ENCODE data around the gene GRM5.

Gene GRM5

GRCh38 chr11:88515002-88515401, 550.8 kb downstream of the GRM5 start:
- no peaks in the 10 kb centered on the region for H3K27me3 ChIP-seq (ENCODE audit: insufficient read depth, low read length)
- no peaks in the 10 kb centered on the region for H3F3A ChIP-seq (ENCODE audit: insufficient read depth, low read length)
- no peaks in the 10 kb centered on the region for H3K9me3 ChIP-seq (ENCODE audit: low read length)
- TF ChIP-seq CTCF (IDR thresholded peaks at IDR 0.05; ENCODE audit: low read length): no peak
- TF ChIP-seq EZH2 (IDR thresholded peaks at IDR 0.05; ENCODE audit: borderline replicate concordance, low read length): no peak
- no peaks in the 10 kb centered on the region for H3K79me2 ChIP-seq (ENCODE audit: insufficient read depth, low read length)
- no peak overlapping the region for H3K4me2 ChIP-seq (ENCODE audit: low read length)
- no peak overlapping the region for H3K27ac ChIP-seq (ENCODE audit: low read depth, low read length, poor library complexity, severe bottlenecking)
- no peaks in the 10 kb centered on the region for H3K9me2 ChIP-seq (ENCODE audit: low read depth, low read length)
- no peaks in the 10 kb centered on the region for H3K4me1 ChIP-seq (ENCODE audit: insufficient read depth, low read length, severe bottlenecking)
- no peak overlapping the region for H3K9ac ChIP-seq (ENCODE audit: low read length)
- H4K20me1 ChIP-seq (ENCODE audit: insufficient read depth, low read length): no peaks in the 10 kb centered on the region
- H3K4me3 ChIP-seq (ENCODE audit: low read depth, low read length, poor library complexity, severe bottlenecking): no peak overlapping the region
- H3K36me3 ChIP-seq (ENCODE audit: insufficient read depth, low read length): no peaks in the 10 kb centered on the region
- H2AFZ ChIP-seq (ENCODE audit: low read length): no peak overlapping the region

DNA sequence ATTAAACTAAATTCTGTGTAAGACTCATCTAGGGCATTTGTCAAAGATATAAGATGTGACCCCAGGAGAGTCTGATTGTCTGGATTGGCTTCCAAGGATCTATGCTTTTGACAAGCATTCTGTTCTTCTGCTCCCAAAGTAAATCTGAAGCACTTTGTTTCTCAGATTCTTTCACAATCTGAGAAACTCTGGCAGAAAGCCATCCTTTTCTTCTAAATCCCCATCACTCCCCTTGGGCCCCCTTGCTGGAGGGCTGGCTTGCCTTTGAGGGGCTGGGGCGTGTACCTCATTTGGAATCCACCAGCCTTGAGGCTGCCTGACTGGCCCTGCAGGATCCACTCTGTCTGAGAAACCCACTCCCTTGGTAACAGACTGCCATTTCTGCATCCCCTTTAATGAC, 554.8 kb downstream of the GRM5 start:
- H3K27ac ChIP-seq (ENCODE audit: low read depth, low read length, poor library complexity, severe bottlenecking): no peak overlapping the region
- H3K9me2 ChIP-seq (ENCODE audit: low read depth, low read length): no peaks in the 10 kb centered on the region
- H3K27me3 ChIP-seq (ENCODE audit: insufficient read depth, low read length): no peaks in the 10 kb centered on the region
- H3K4me1 ChIP-seq (ENCODE audit: insufficient read depth, low read length, severe bottlenecking): no peaks in the 10 kb centered on the region
- no peak overlapping the region for H2AFZ ChIP-seq (ENCODE audit: low read length)
- H3K4me2 ChIP-seq (ENCODE audit: low read length): no peak overlapping the region
- H3K9ac ChIP-seq (ENCODE audit: low read length): no peak overlapping the region
- TF ChIP-seq EZH2 (IDR thresholded peaks at IDR 0.05; ENCODE audit: borderline replicate concordance, low read length): no peak
- no peak for TF ChIP-seq CTCF (IDR thresholded peaks at IDR 0.05; ENCODE audit: low read length)
- no peaks in the 10 kb centered on the region for H3K9me3 ChIP-seq (ENCODE audit: low read length)
- no peaks in the 10 kb centered on the region for H3K36me3 ChIP-seq (ENCODE audit: insufficient read depth, low read length)
- H3F3A ChIP-seq (ENCODE audit: insufficient read depth, low read length): no peaks in the 10 kb centered on the region
- H4K20me1 ChIP-seq (ENCODE audit: insufficient read depth, low read length): no peaks in the 10 kb centered on the region
- H3K79me2 ChIP-seq (ENCODE audit: insufficient read depth, low read length): no peaks in the 10 kb centered on the region
- no peak overlapping the region for H3K4me3 ChIP-seq (ENCODE audit: low read depth, low read length, poor library complexity, severe bottlenecking)

- no peak for TF ChIP-seq EZH2 (IDR thresholded peaks at IDR 0.05; ENCODE audit: borderline replicate concordance, low read length)
- no peak for TF ChIP-seq CTCF (IDR thresholded peaks at IDR 0.05; ENCODE audit: low read length)
- no peak overlapping the region for H3K4me2 ChIP-seq (ENCODE audit: low read length)
- H4K20me1 ChIP-seq (ENCODE audit: insufficient read depth, low read length): no peaks in the 10 kb centered on the region
- H3K4me3 ChIP-seq (ENCODE audit: low read depth, low read length, poor library complexity, severe bottlenecking): no peak overlapping the region
- H3F3A ChIP-seq (ENCODE audit: insufficient read depth, low read length): no peaks in the 10 kb centered on the region
- no peak overlapping the region for H3K9ac ChIP-seq (ENCODE audit: low read length)
- no peaks in the 10 kb centered on the region for H3K9me3 ChIP-seq (ENCODE audit: low read length)
- no peaks in the 10 kb centered on the region for H3K79me2 ChIP-seq (ENCODE audit: insufficient read depth, low read length)
- no peaks in the 10 kb centered on the region for H3K9me2 ChIP-seq (ENCODE audit: low read depth, low read length)
- H3K36me3 ChIP-seq (ENCODE audit: insufficient read depth, low read length): no peaks in the 10 kb centered on the region
- H2AFZ ChIP-seq (ENCODE audit: low read length): no peak overlapping the region
- H3K27ac ChIP-seq (ENCODE audit: low read depth, low read length, poor library complexity, severe bottlenecking): no peak overlapping the region
- no peaks in the 10 kb centered on the region for H3K27me3 ChIP-seq (ENCODE audit: insufficient read depth, low read length)
- no peaks in the 10 kb centered on the region for H3K4me1 ChIP-seq (ENCODE audit: insufficient read depth, low read length, severe bottlenecking)
These were observed 556.8 kb downstream of the GRM5 start for GRCh38 chr11:88508759-88509581.
